Measurements from ENCODE around the gene MECR. TPM values are rescaled to one million over a fixed set of nuclear protein-coding genes. Genes with fewer than 3 reads are reported as not detected.

Gene MECR
- total RNA-seq, 1 experiment from 2014 or later, result 42.9 TPM

DNA sequence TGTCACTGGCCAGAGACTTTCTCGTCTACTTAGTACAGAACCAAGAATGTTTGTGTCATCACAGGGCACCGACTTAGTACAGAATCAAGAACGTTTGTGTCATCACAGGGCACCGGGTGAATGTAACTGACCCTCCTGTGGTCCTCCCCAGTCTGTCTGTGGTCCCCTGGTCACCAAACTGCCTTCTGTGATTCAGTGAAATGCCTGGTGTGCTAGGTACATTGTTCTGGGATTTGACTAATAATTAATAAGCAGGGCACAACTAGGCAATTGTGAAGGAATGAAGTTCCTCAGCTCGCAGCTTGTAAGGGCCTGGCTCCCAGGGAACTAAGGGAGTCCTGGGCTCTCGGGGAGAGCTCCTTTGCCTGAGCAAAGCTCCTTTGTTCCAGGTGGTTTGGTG lies 7.2 kb downstream of the MECR start:
- Histone ChIP-seq H3K4me3 (replicated peaks in 1 of 2; ENCODE audit: low read depth in 1 of 2, low read length in 2 of 2) (no peak overlapping the region), H3K36me3 (ENCODE audit: control insufficient read depth in 1 of 2, insufficient read depth in 2 of 2, low read length in 2 of 2) (peaks cover 0 to 23% of the 10 kb centered on the region in 2 experiments; a peak in 1 of 4 replicates), H3K79me2 (ENCODE audit: insufficient read depth, low read length) (peaks cover 63% of the 10 kb centered on the region), H3K9me3 (ENCODE audit: control insufficient read depth in 1 of 2, insufficient read depth in 1 of 2, low read depth in 1 of 2, low read length in 2 of 2) (no peaks in the 10 kb centered on the region), H3K27me3 (ENCODE audit: insufficient read depth, low read length) (no peaks in the 10 kb centered on the region), H3K9me2 (ENCODE audit: insufficient read depth) (no peaks in the 10 kb centered on the region), H2AFZ (ENCODE audit: low read depth, low read length, poor library complexity, severe bottlenecking) (no peak overlapping the region), H4K20me1 (ENCODE audit: insufficient read depth) (no peaks in the 10 kb centered on the region), H3K4me2 (ENCODE audit: low read length) (no peak overlapping the region), H3K4me1 (ENCODE audit: control insufficient read depth in 1 of 2, insufficient read depth in 2 of 2, low read length in 2 of 2) (peaks cover 2 to 7% of the 10 kb centered on the region in 2 experiments; a peak in 2 of 4 replicates), H3K9ac (ENCODE audit: low read length) (no peak overlapping the region), H3K27ac (ENCODE audit: low read depth, low read length) (no peak overlapping the region)
- CTCF ChIA-PET, result no interaction called here
- ATAC-seq (no peak), DNase-seq (ENCODE audit: low read depth, low spot score) (no peak)
- intact Hi-C loops (cut with micrococcal nuclease), result no loop called here
- TF ChIP-seq ELF1 (IDR thresholded peaks at IDR 0.05; ENCODE audit: borderline replicate concordance, low read depth) (no peak), EZH2phosphoT487 (IDR thresholded peaks at IDR 0.05; ENCODE audit: borderline replicate concordance) (no peak), SIN3A (IDR thresholded peaks at IDR 0.05; ENCODE audit: low read depth) (no peak), CBX3 (IDR thresholded peaks at IDR 0.05; ENCODE audit: low read depth) (no peak), JUND (IDR thresholded peaks at IDR 0.05) (no peak), YY1 (IDR thresholded peaks at IDR 0.05; ENCODE audit: extremely low read depth, insufficient replicate concordance, low read depth, low read length) (no peak), FOSL1 (IDR thresholded peaks at IDR 0.05; ENCODE audit: low read depth) (no peak), SRF (IDR thresholded peaks at IDR 0.05; ENCODE audit: low read depth) (no peak), CEBPB (IDR thresholded peaks at IDR 0.05; ENCODE audit: low read depth) (no peak), EGR1 (IDR thresholded peaks at IDR 0.05; ENCODE audit: low read depth) (no peak), ZFX (IDR thresholded peaks at IDR 0.05) (no peak), POLR2AphosphoS5 (IDR thresholded peaks at IDR 0.05; ENCODE audit: low read depth, low read length) (no peak), TCF7L2 (IDR thresholded peaks at IDR 0.05; ENCODE audit: borderline replicate concordance, extremely low read depth, insufficient read depth, insufficient read length) (no peak), ZNF274 (IDR thresholded peaks at IDR 0.05; ENCODE audit: low read depth, low read length) (no peak), EZH2 (IDR thresholded peaks at IDR 0.05) (no peak)
- TF ChIP-seq, protein P1, sequence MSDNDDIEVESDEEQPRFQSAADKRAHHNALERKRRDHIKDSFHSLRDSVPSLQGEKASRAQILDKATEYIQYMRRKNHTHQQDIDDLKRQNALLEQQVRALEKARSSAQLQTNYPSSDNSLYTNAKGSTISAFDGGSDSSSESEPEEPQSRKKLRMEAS (IDR thresholded peaks at IDR 0.05), result no peak
- TF ChIP-seq, protein P2, sequence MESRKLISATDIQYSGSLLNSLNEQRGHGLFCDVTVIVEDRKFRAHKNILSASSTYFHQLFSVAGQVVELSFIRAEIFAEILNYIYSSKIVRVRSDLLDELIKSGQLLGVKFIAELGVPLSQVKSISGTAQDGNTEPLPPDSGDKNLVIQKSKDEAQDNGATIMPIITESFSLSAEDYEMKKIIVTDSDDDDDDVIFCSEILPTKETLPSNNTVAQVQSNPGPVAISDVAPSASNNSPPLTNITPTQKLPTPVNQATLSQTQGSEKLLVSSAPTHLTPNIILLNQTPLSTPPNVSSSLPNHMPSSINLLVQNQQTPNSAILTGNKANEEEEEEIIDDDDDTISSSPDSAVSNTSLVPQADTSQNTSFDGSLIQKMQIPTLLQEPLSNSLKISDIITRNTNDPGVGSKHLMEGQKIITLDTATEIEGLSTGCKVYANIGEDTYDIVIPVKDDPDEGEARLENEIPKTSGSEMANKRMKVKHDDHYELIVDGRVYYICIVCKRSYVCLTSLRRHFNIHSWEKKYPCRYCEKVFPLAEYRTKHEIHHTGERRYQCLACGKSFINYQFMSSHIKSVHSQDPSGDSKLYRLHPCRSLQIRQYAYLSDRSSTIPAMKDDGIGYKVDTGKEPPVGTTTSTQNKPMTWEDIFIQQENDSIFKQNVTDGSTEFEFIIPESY (IDR thresholded peaks at IDR 0.05; ENCODE audit: extremely low read depth, insufficient replicate concordance, low read length), result no peak
- TF ChIP-seq, protein P3, sequence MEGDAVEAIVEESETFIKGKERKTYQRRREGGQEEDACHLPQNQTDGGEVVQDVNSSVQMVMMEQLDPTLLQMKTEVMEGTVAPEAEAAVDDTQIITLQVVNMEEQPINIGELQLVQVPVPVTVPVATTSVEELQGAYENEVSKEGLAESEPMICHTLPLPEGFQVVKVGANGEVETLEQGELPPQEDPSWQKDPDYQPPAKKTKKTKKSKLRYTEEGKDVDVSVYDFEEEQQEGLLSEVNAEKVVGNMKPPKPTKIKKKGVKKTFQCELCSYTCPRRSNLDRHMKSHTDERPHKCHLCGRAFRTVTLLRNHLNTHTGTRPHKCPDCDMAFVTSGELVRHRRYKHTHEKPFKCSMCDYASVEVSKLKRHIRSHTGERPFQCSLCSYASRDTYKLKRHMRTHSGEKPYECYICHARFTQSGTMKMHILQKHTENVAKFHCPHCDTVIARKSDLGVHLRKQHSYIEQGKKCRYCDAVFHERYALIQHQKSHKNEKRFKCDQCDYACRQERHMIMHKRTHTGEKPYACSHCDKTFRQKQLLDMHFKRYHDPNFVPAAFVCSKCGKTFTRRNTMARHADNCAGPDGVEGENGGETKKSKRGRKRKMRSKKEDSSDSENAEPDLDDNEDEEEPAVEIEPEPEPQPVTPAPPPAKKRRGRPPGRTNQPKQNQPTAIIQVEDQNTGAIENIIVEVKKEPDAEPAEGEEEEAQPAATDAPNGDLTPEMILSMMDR (IDR thresholded peaks at IDR 0.05 in 2 of 3, conservative IDR thresholded peaks at IDR 0.05 in 1 of 3; ENCODE audit: borderline replicate concordance in 1 of 3, insufficient read depth in 1 of 3, low read depth in 2 of 3, low read length in 2 of 3), result no peak
- TF ChIP-seq, protein P4, sequence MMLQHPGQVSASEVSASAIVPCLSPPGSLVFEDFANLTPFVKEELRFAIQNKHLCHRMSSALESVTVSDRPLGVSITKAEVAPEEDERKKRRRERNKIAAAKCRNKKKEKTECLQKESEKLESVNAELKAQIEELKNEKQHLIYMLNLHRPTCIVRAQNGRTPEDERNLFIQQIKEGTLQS (IDR thresholded peaks at IDR 0.05), result no peak
- TF ChIP-seq, protein P5, sequence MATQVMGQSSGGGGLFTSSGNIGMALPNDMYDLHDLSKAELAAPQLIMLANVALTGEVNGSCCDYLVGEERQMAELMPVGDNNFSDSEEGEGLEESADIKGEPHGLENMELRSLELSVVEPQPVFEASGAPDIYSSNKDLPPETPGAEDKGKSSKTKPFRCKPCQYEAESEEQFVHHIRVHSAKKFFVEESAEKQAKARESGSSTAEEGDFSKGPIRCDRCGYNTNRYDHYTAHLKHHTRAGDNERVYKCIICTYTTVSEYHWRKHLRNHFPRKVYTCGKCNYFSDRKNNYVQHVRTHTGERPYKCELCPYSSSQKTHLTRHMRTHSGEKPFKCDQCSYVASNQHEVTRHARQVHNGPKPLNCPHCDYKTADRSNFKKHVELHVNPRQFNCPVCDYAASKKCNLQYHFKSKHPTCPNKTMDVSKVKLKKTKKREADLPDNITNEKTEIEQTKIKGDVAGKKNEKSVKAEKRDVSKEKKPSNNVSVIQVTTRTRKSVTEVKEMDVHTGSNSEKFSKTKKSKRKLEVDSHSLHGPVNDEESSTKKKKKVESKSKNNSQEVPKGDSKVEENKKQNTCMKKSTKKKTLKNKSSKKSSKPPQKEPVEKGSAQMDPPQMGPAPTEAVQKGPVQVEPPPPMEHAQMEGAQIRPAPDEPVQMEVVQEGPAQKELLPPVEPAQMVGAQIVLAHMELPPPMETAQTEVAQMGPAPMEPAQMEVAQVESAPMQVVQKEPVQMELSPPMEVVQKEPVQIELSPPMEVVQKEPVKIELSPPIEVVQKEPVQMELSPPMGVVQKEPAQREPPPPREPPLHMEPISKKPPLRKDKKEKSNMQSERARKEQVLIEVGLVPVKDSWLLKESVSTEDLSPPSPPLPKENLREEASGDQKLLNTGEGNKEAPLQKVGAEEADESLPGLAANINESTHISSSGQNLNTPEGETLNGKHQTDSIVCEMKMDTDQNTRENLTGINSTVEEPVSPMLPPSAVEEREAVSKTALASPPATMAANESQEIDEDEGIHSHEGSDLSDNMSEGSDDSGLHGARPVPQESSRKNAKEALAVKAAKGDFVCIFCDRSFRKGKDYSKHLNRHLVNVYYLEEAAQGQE (IDR thresholded peaks at IDR 0.05; ENCODE audit: low read depth), result no peak
- POLR2A ChIA-PET, result no interaction called here
- no TSS peak for BruUV-seq (replicated peaks)
- RAD21 ChIA-PET (ENCODE audit: low non-redundant PET in 1 of 2, low total read pairs in 2 of 2, uncharacterized antibody in 2 of 2, unreplicated experiment in 2 of 2), result no interaction called here
